GM18951 (cell line): ENCODE measurements around the gene CELF1.
A peak's percentile ranks its signal among the peaks of the same experiment; 100 is the strongest.

Experiments used
- POLR2A ChIP-seq: IDR thresholded peaks from 4 replicates; pipeline ENCODE4 v1.6.1; 2011; ENCODE audit warnings: mild to moderate bottlenecking; ENCODE audit not compliant: insufficient read length, insufficient read depth; ENCODE audit errors: extremely low read depth
- in situ Hi-C: fragments of 300-500 bp; cut with MboI; formaldehyde crosslinking; loops from one replicate; pipeline ENCODE4 v1.12.0; 2022; ENCODE audit warnings: low sequenced_read_pairs, mixed read lengths, inconsistent platforms; ENCODE audit not compliant: unreplicated experiment

The CELF1 gene

DNA sequence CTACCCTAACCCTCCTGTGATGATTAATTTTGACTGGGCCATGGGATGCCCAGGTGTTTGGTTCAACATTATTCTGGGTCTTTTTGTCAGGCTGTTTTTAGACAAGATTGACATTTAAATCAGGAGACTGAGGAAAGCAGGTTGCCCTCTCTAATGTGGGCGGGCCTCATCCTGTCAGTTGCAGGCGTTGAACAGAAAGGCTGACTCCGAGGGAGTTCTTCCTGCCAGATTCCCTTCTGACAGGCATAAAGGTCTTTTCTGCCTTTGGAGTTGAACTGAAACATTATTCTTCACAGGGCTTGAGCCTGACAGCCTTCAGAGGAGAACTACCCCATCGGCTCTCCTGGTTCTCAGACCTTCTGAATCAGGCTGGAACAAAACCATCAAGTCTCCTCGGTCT, 122.4 kb downstream of the CELF1 start:
- TF ChIP-seq POLR2A = no peak
- in situ Hi-C loops = no loop called here

- TF ChIP-seq POLR2A = peak; percentile 82
- in situ Hi-C loops = no loop called here
These were observed 126.6 kb downstream of the CELF1 start, which contains the start of gene PSMC3 for GRCh38 chr11:47426062-47426956. Gene PSMC3 (minus strand): TSS chr11:47426439. CDS start chr11:47426279, 160 bp downstream.

DNA sequence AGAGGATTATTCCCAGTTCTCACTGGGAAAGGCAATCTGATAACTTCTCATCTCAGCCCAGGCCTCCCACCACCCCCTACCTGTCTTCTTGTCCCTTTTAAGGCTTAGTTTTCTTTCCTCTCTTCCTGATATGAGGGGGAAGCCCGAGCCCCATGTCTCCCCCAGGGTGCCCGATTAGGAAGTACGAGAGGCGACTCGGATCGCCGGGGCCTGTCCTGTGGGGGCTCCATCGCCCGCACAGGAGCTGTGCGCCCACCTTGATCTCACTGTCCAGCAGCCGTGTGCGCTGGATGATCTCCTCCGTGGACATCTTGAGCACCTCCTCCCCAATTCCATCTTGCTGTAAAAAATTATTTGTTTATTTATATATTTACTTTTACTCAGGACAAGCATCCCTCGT, 127.3 kb downstream of the CELF1 start:
- no peak for TF ChIP-seq POLR2A
- in situ Hi-C loops = no loop called here

DNA sequence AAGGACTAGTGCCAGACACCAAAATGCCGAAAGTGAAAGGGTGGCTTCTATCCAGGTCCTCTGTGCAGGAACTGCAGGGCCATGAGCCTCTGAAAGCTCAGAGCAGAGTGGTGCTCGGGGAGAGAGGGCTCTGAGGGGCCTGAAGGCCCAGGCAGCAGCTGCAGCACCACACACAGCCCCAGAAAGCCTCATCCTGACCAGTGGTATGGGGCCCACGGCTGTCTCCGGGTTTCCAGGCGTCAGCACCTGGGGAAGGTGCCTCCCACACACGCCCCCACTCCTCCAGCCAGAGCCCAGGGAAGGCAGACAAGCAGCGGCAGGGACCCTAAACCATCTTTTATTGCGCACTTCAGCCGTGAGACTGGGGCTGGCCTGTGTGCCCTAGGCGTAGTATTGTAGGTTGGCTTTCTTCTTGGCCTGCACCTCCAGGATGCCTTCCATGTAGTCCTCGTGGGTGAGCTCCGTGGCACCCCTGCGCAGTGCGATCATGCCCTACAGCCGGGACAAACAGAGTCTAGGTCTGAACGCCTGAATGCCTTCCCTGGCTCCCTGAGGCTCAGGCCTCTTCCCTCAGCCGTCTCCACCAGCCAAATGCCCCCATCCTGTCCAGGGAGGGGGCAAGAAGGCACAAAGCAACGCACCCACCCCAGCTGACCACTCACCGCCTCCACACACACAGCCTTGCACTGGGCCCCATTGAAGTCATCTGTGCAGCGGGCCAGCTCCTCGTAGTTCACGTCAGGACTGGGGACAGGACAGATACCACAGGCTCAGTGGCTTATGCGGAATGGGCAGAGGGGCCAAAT, 134.3 kb downstream of the CELF1 start:
- in situ Hi-C loops = no loop called here
- peak; percentile 6 for TF ChIP-seq POLR2A

DNA sequence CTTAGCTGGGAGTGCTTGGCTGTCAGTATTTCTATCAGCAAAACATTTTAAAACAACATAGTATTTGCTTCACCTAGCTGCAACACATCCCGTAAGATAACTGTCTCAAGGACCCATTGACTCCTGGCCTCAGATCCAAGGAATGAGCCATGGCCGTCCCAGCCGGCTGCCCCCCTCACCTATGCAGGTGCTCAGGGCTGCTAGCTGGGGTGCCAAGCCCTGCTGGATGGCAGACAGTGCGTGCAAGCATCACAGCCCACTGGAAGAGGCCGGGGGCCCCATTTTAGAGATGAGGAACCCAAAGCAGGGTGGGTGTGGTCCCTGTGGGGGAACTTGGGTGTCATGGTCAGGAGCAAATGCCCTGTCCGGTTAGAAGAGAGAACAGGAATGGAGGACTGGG, 135.2 kb downstream of the CELF1 start:
- in situ Hi-C loops = no loop called here
- no peak for TF ChIP-seq POLR2A

DNA sequence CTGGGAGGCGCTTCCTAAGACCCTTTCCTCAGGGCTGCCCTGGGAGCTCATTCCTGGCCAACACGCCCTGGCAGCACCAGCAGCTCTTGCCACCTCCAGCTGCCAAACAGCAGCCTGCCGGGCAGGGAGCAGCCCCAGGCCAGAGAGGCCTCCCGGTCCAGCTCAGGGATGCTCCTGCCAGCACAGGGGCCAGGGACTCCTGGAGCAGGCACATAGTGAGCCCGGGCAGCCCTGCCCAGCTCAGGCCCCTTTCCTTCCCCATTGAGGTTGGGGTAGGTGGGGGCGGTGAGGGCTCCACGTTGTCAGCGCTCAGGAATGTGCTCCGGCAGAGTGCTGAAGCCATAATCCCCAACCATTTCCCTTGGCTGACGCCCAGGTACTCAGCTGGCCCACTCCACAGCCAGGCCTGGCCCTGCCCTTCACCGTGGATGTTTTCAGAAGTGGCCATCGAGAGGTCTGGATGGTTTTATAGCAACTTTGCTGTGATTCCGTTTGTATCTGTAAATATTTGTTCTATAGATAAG, 136.9 kb downstream of the CELF1 start:
- in situ Hi-C loops = no loop called here
- no peak for TF ChIP-seq POLR2A
